Regular cardiac myocyte (primary cell): ENCODE results near the gene CST11. TPM values are rescaled to one million over a fixed set of nuclear protein-coding genes. Genes with fewer than 3 reads are reported as not detected.

Experiments
- total RNA-seq: library from RNA; depleted of rRNA; stranded (reverse); fragments of >200 nt; gene quantifications from 2 replicates; pipeline ENCODE4 v1.2.3, GENCODE V29; 2014

The CST11 gene
- total RNA-seq = not detected in 2 replicates

DNA sequence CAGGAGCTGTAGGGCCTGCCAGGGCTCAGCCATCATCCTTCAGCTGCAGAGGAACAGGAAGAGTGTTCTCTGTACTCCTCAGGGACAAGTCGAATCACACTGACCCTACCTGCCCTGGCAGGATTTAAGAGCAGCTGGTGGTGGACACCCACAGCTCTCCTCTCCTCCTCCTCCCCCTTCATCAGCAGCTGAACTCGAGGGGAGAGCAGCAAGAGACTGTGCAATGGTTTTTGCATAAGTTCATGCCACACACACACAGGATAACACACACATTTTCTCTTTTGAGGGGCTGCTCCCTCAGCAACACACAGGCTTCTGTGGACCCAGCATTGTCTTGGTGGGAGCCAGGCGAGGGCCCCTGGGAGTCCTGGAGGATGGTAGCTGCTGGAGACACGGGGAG, at the start of gene CST11:
Gene CST11 (minus strand): TSS at position 101 of the 400 bp plus-strand sequence. CDS start 65 bp downstream, at position 36.

DNA sequence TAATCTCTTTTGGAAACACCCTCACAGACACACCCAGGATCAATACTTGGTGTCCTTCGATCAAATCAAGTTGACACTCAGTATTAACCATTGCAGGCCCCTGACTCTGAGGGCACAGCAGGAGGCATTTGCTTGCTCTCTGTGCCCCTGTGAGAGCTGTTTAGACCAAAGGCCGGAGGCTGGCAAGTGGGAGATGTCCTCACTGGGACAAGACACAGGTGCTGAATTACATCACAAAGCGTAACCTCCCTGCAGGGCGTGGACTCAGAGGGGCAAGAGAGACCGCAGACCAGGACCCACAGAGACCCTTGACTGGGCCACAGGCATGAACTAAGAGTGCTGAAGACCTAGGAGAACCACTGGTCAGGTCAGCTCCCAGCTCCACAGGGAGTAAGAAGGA, 38.1 kb upstream of the CST11 start, which contains the start of gene CST8:
Gene CST8 (plus strand): TSS at position 301 of the 400 bp plus-strand sequence. CDS start 551 bp downstream, outside the sequence.

GRCh38 chr20:23420943-23421931, 31.4 kb downstream of the CST11 start, which contains the start of gene NAPB:
TSS of gene NAPB (minus strand) at chr20:23421488. CDS start at chr20:23421402, 86 bp downstream.

Other genes starting within 250 kb of the CST11 start
- gene NXT1, start 102.1 kb downstream of the CST11 start, total RNA-seq = 17.5 and 36.6 TPM in 2 replicates
- gene GZF1, start 90.7 kb downstream of the CST11 start, total RNA-seq = 13.2 and 27.6 TPM in 2 replicates
- 8.6 and 9.6 TPM in 2 replicates for gene NAPB, start 31.4 kb downstream of the CST11 start, total RNA-seq
- not detected in 2 replicates for gene CSTL1, start 13.2 kb downstream of the CST11 start, total RNA-seq
- not detected in 2 replicates for gene CST8, start 38.2 kb upstream of the CST11 start, total RNA-seq
- not detected in 2 replicates for gene CST9L, start 115.6 kb upstream of the CST11 start, total RNA-seq
- gene CST9, start 153.0 kb upstream of the CST11 start, total RNA-seq = not detected in 2 replicates
- gene CST3, start 185.1 kb upstream of the CST11 start, total RNA-seq = 143 and 271 TPM in 2 replicates
- gene CST4, start 236.2 kb upstream of the CST11 start, total RNA-seq = 0.77 and 1.7 TPM in 2 replicates